ENCODE data around the gene TPBGL.

TPBGL gene

GRCh38 chr11:75286826-75287465 lies 46.4 kb downstream of the TPBGL start:
- in situ Hi-C loops (cut with MboI; ENCODE audit: low sequenced_read_pairs) = no loop called here

GRCh38 chr11:75287579-75287978 lies 47.0 kb downstream of the TPBGL start:
- in situ Hi-C loops (cut with MboI; ENCODE audit: low sequenced_read_pairs) = no loop called here

- in situ Hi-C loops (cut with MboI; ENCODE audit: low sequenced_read_pairs) = no loop called here
Measured at GRCh38 chr11:75289511-75289760, 48.9 kb downstream of the TPBGL start.

- in situ Hi-C loops (cut with MboI; ENCODE audit: low sequenced_read_pairs) = no loop called here
Measured at GRCh38 chr11:75289919-75290318, 49.3 kb downstream of the TPBGL start.

GRCh38 chr11:75291741-75292140 lies 51.2 kb downstream of the TPBGL start:
- in situ Hi-C loops (cut with MboI; ENCODE audit: low sequenced_read_pairs) = no loop called here

- in situ Hi-C loops (cut with MboI; ENCODE audit: low sequenced_read_pairs) = no loop called here
Measured at GRCh38 chr11:75292943-75293342, 52.4 kb downstream of the TPBGL start.
